ENCODE results near the gene CREBBP. TPM values are rescaled to one million over a fixed set of nuclear protein-coding genes. Genes with fewer than 3 reads are reported as not detected.

Gene CREBBP
- total and polyA plus RNA-seq, 2 donors (not counting 1 experiment from before 2014, with no cell fraction given): 6.1 to 22.6 TPM

DNA sequence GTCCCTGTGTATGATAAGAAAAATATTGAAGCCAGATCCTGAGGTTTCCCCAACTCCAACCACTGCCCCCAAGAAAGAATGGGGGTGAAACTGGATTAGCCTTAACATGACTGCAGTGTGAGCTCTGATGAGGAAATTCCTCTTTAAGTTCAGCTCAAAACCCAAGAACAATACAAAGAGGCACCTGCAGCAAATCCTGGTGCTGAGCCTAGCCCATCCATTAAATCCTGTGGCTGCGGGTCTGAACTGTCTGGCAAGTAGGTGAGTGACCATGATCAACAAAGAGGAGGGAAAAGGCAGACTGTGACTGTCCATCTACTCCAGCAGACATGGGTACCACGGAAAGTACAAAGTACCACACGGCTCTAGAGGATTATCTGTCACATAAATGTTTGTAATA is 64.2 kb downstream of the CREBBP start:
- H3K79me2 ChIP-seq (ENCODE audit: control insufficient read depth, insufficient read depth, low read length): peaks cover 94% of the 10 kb centered on the region
- H3K4me2 ChIP-seq (ENCODE audit: extremely low read depth, insufficient read depth, low read length): no peak overlapping the region
- H2AFZ ChIP-seq (ENCODE audit: low read length): no peak overlapping the region
- DNase-seq (ENCODE audit: low read depth in 2 of 2): no peak
- no peaks in the 10 kb centered on the region for H3K9me3 ChIP-seq (ENCODE audit: control insufficient read depth, insufficient read depth, low read depth, low read length)
- no peaks in the 10 kb centered on the region for H3K27me3 ChIP-seq (ENCODE audit: control insufficient read depth, insufficient read depth, low read length)
- H3K9ac ChIP-seq (ENCODE audit: insufficient read depth, low read length): no peak overlapping the region
- H3K27ac ChIP-seq (ENCODE audit: insufficient read depth, low read length): no peak overlapping the region
- no peaks in the 10 kb centered on the region for H3K36me3 ChIP-seq (ENCODE audit: control insufficient read depth, insufficient read depth, low read length)
- H3K4me1 ChIP-seq (ENCODE audit: control insufficient read depth, extremely low read depth, insufficient read depth, low read length): peaks cover 16% of the 10 kb centered on the region
- H4K20me1 ChIP-seq (ENCODE audit: control insufficient read depth, extremely low read depth, insufficient read depth, low read length): peaks cover 19% of the 10 kb centered on the region
- TF ChIP-seq CTCF (conservative IDR thresholded peaks at IDR 0.05 in 1 of 2, IDR thresholded peaks at IDR 0.05 in 1 of 2; ENCODE audit: low read depth in 1 of 2, low read length in 2 of 2) (no peak), EZH2 (IDR thresholded peaks at IDR 0.05; ENCODE audit: low read length, missing control alignments) (no peak)
- no peak overlapping the region for H3K4me3 ChIP-seq (replicated peaks in 1 of 4; ENCODE audit: control extremely low read depth in 1 of 4, insufficient read depth in 1 of 4, low read depth in 3 of 4, low read length in 4 of 4)

DNA sequence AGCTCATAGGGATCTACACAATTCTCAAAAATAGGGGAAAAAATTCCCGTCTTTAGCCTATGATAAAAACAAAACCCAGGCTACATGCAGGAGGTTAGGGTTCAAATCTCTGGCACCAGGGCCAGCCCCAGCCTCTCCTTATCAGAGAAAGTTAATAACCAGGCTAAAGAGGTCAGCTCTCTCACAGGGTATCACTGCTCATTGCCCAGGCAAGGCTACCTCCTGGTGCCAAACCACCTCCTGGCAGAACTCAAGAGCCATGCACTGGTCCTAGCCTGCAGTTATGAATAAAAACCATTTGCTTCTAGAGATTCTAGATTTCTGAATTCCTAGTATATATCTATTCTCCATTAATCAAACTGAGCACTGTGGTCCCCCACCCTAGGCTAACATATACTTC is 65.8 kb downstream of the CREBBP start:
- no peak overlapping the region for H2AFZ ChIP-seq (ENCODE audit: low read length)
- H4K20me1 ChIP-seq (ENCODE audit: control insufficient read depth, extremely low read depth, insufficient read depth, low read length): peaks cover 14% of the 10 kb centered on the region
- DNase-seq (ENCODE audit: low read depth in 2 of 2): no peak
- H3K9me3 ChIP-seq (ENCODE audit: control insufficient read depth, insufficient read depth, low read depth, low read length): no peaks in the 10 kb centered on the region
- H3K4me3 ChIP-seq (replicated peaks in 1 of 4; ENCODE audit: control extremely low read depth in 1 of 4, insufficient read depth in 1 of 4, low read depth in 3 of 4, low read length in 4 of 4): no peak overlapping the region
- no peak overlapping the region for H3K4me2 ChIP-seq (ENCODE audit: extremely low read depth, insufficient read depth, low read length)
- H3K27me3 ChIP-seq (ENCODE audit: control insufficient read depth, insufficient read depth, low read length): no peaks in the 10 kb centered on the region
- H3K36me3 ChIP-seq (ENCODE audit: control insufficient read depth, insufficient read depth, low read length): peaks cover 4% of the 10 kb centered on the region
- H3K27ac ChIP-seq (ENCODE audit: insufficient read depth, low read length): no peak overlapping the region
- TF ChIP-seq CTCF (conservative IDR thresholded peaks at IDR 0.05 in 1 of 2, IDR thresholded peaks at IDR 0.05 in 1 of 2; ENCODE audit: low read depth in 1 of 2, low read length in 2 of 2): no peak
- TF ChIP-seq EZH2 (IDR thresholded peaks at IDR 0.05; ENCODE audit: low read length, missing control alignments): no peak
- peaks cover 95% of the 10 kb centered on the region for H3K79me2 ChIP-seq (ENCODE audit: control insufficient read depth, insufficient read depth, low read length)
- H3K4me1 ChIP-seq (ENCODE audit: control insufficient read depth, extremely low read depth, insufficient read depth, low read length): peaks cover 8% of the 10 kb centered on the region
- no peak overlapping the region for H3K9ac ChIP-seq (ENCODE audit: insufficient read depth, low read length)

- TF ChIP-seq EZH2 (IDR thresholded peaks at IDR 0.05; ENCODE audit: low read length, missing control alignments) (no peak), CTCF (conservative IDR thresholded peaks at IDR 0.05 in 1 of 2, IDR thresholded peaks at IDR 0.05 in 1 of 2; ENCODE audit: low read depth in 1 of 2, low read length in 2 of 2) (no peak)
- Histone ChIP-seq H3K79me2 (ENCODE audit: control insufficient read depth, insufficient read depth, low read length) (peaks cover 85% of the 10 kb centered on the region), H3K4me3 (replicated peaks in 1 of 4; ENCODE audit: control extremely low read depth in 1 of 4, insufficient read depth in 1 of 4, low read depth in 3 of 4, low read length in 4 of 4) (no peak overlapping the region), H3K36me3 (ENCODE audit: control insufficient read depth, insufficient read depth, low read length) (peaks cover 7% of the 10 kb centered on the region), H4K20me1 (ENCODE audit: control insufficient read depth, extremely low read depth, insufficient read depth, low read length) (peaks cover 6% of the 10 kb centered on the region), H3K27me3 (ENCODE audit: control insufficient read depth, insufficient read depth, low read length) (no peaks in the 10 kb centered on the region), H2AFZ (ENCODE audit: low read length) (no peak overlapping the region), H3K4me2 (ENCODE audit: extremely low read depth, insufficient read depth, low read length) (no peak overlapping the region), H3K9ac (ENCODE audit: insufficient read depth, low read length) (no peak overlapping the region), H3K4me1 (ENCODE audit: control insufficient read depth, extremely low read depth, insufficient read depth, low read length) (no peaks in the 10 kb centered on the region), H3K27ac (ENCODE audit: insufficient read depth, low read length) (no peak overlapping the region), H3K9me3 (ENCODE audit: control insufficient read depth, insufficient read depth, low read depth, low read length) (no peaks in the 10 kb centered on the region)
- no peak for DNase-seq (ENCODE audit: low read depth in 2 of 2)
These were observed 67.9 kb downstream of the CREBBP start for GRCh38 chr16:3812469-3813172.
